HepG2 (cell line): Measurements from ENCODE around the gene TUT4. TPM values are rescaled to one million over a fixed set of nuclear protein-coding genes. Genes with fewer than 3 reads are reported as not detected.

Source experiments
- ARID4A ChIP-seq: sonication (generic); formaldehyde crosslinking; IDR thresholded peaks from 2 replicates; pipeline ENCODE4 v1.5.0; 2020; ENCODE audit warnings: mild to moderate bottlenecking, missing genetic modification reagents, borderline replicate concordance
- BRCA1 ChIP-seq: sonication (generic); formaldehyde crosslinking; IDR thresholded peaks from 2 replicates; pipeline ENCODE4 v1.4.0; 2020; ENCODE audit warnings: missing genetic modification reagents
- DR1 ChIP-seq: sonication (generic); formaldehyde crosslinking; IDR thresholded peaks from 2 replicates; pipeline ENCODE4 v1.8.0; 2021; ENCODE audit warnings: mild to moderate bottlenecking, missing genetic modification reagents, inconsistent platforms
- ELF4 ChIP-seq: sonication (generic); formaldehyde crosslinking; IDR thresholded peaks from 2 replicates; pipeline ENCODE4 v1.5.0; 2020; ENCODE audit warnings: missing genetic modification reagents, mild to moderate bottlenecking, moderate library complexity, borderline replicate concordance
- FLYWCH1 ChIP-seq: sonication (generic); formaldehyde crosslinking; IDR thresholded peaks from 2 replicates; pipeline ENCODE4 v1.8.1; 2023; ENCODE audit warnings: mild to moderate bottlenecking, missing genetic modification reagents
- FOXA3 ChIP-seq: IDR thresholded peaks from 2 replicates; pipeline ENCODE4 v1.6.1; 2016; ENCODE audit warnings: missing genetic modification reagents, missing compliant biosample characterization
- FOXM1 ChIP-seq: sonication (generic); formaldehyde crosslinking; IDR thresholded peaks from 2 replicates; pipeline ENCODE4 v1.5.0; 2020; ENCODE audit warnings: missing genetic modification reagents
- HNF4A ChIP-seq: sonication (generic); formaldehyde crosslinking; IDR thresholded peaks from 2 replicates; pipeline ENCODE4 v1.4.0; 2020; ENCODE audit warnings: missing genetic modification reagents
- KDM1A ChIP-seq: IDR thresholded peaks from 2 replicates; pipeline ENCODE4 v1.6.1; 2016; ENCODE audit warnings: missing compliant biosample characterization
- KMT2A ChIP-seq: sonication (generic); formaldehyde crosslinking; IDR thresholded peaks from 2 replicates; pipeline ENCODE4 v1.4.0; 2020; ENCODE audit warnings: missing genetic modification reagents
- MAFG ChIP-seq: sonication (generic); formaldehyde crosslinking; IDR thresholded peaks from 2 replicates; pipeline ENCODE4 v1.5.1; 2020; ENCODE audit warnings: mild to moderate bottlenecking, missing genetic modification reagents
- NR2F6 ChIP-seq, 2 experiments: IDR thresholded peaks; 2 replicates each; pipeline ENCODE4 v1.6.1; 2016; ENCODE audit warnings: antibody characterized with exemption in 1 of 2, mild to moderate bottlenecking in 1 of 2
- PHF5A ChIP-seq: IDR thresholded peaks from one replicate; pipeline ENCODE4 v1.6.1; 2018; ENCODE audit warnings: low read depth, missing genetic modification reagents; ENCODE audit not compliant: unreplicated experiment
- RFX3 ChIP-seq: IDR thresholded peaks from 2 replicates; pipeline ENCODE4 v1.6.1; 2016; ENCODE audit warnings: missing biosample characterization, missing genetic modification reagents
- RXRB ChIP-seq: IDR thresholded peaks from 2 replicates; pipeline ENCODE4 v1.6.1; 2016; ENCODE audit warnings: borderline replicate concordance, missing genetic modification reagents, missing compliant biosample characterization
- SNAPC2 ChIP-seq: sonication (generic); formaldehyde crosslinking; IDR thresholded peaks from 2 replicates; pipeline ENCODE4 v1.8.1; 2022; ENCODE audit warnings: mild to moderate bottlenecking, missing genetic modification reagents
- SP5 ChIP-seq: IDR thresholded peaks from 2 replicates; pipeline ENCODE4 v1.6.1; 2016; ENCODE audit warnings: low read depth, borderline replicate concordance
- SRSF9 ChIP-seq: fragments of 200-400 bp; formaldehyde crosslinking; IDR thresholded peaks from 2 replicates; pipeline ENCODE4 v1.6.1; 2018; ENCODE audit warnings: borderline replicate concordance, mild to moderate bottlenecking, low read depth, low read length; ENCODE audit not compliant: insufficient read depth, poor library complexity, severe bottlenecking
- U2AF1 ChIP-seq: fragments of 200-400 bp; formaldehyde crosslinking; optimal IDR thresholded peaks from 2 replicates; pipeline ENCODE3; 2017; ENCODE audit warnings: mild to moderate bottlenecking, low read depth, low read length
- ZBTB7A ChIP-seq: sonication (generic); formaldehyde crosslinking; IDR thresholded peaks from 2 replicates; pipeline ENCODE4 v1.8.0; 2022; ENCODE audit warnings: mild to moderate bottlenecking, missing genetic modification reagents
- ZNF343 ChIP-seq: sonication (generic); formaldehyde crosslinking; IDR thresholded peaks from 2 replicates; pipeline ENCODE4 v1.4.0; 2020; ENCODE audit warnings: mild to moderate bottlenecking, missing genetic modification reagents
- ZNF547 ChIP-seq: sonication (generic); formaldehyde crosslinking; IDR thresholded peaks from 2 replicates; pipeline ENCODE4 v1.5.1; 2020; ENCODE audit warnings: mild to moderate bottlenecking, missing genetic modification reagents
- ZNF780A ChIP-seq: sonication (generic); formaldehyde crosslinking; IDR thresholded peaks from 2 replicates; pipeline ENCODE4 v1.8.0; 2022; ENCODE audit warnings: mild to moderate bottlenecking, missing genetic modification reagents, moderate library complexity
- polyA plus RNA-seq, 8 experiments: library from polyadenylated mRNA; depleted of rRNA in 3 of 8; stranded (reverse) in 7 of 8; unstranded in 1 of 8; fragments of >200 nt; fragmentation: Illumina TruSeq in 4 of 8; extraction: Trizol in 4 of 8; gene quantifications; 2 replicates each; pipeline versions ENCODE4 v1.2.1 to v1.2.3, GENCODE V29; 2011 to 2016; ENCODE audit warnings: low read depth in 4 of 8, missing spikeins in 1 of 8, mixed read lengths in 1 of 8; ENCODE audit not compliant: insufficient read depth in 1 of 8
- total RNA-seq, 5 experiments: library from RNA; depleted of rRNA; stranded (reverse); fragments of >200 nt; fragmentation: Illumina TruSeq; extraction: Trizol; gene quantifications; 2 replicates each; pipeline ENCODE4 v1.2.3, GENCODE V29; 2016; ENCODE audit warnings: low read depth in 1 of 5
- TF ChIP-seq, protein P1 (sequence below): sonication (generic); formaldehyde crosslinking; IDR thresholded peaks from 2 replicates; pipeline ENCODE4 v1.4.0; 2020; ENCODE audit warnings: missing genetic modification reagents

The TUT4 gene
- total and polyA plus RNA-seq, 2 of the 13 experiments (the other 11 are each of a cell fraction or from before 2014, with no cell fraction given) = 44.7 to 53.5 TPM

- TF ChIP-seq ARID4A (peak; percentile 40; the same call in 1 of the 2 replicates), ZNF547 (CRISPR knock-in tag) (no peak), SP5 (CRISPR knock-in tag) (peak; percentile 57; the same call in 1 of the 2 replicates), RFX3 (CRISPR knock-in tag) (no peak), MAFG (CRISPR knock-in tag) (no peak), FLYWCH1 (CRISPR knock-in tag) (no peak), NR2F6 (IDR thresholded peaks at IDR 0.05) (peak; percentile 37; the same call in 1 of the 2 replicates), NR2F6 (CRISPR knock-in tag; IDR thresholded peaks at IDR 0.05) (peak; percentile 59; the same call in 1 of the 2 replicates), SNAPC2 (no peak), U2AF1 (no peak), KMT2A (CRISPR knock-in tag) (0 out of 2 replicates have a peak, but pooled peaks have one; percentile 56), BRCA1 (0 out of 2 replicates have a peak, but pooled peaks have one; percentile 40), DR1 (CRISPR knock-in tag) (no peak), FOXM1 (CRISPR knock-in tag) (no peak), FOXA3 (no peak), ZNF343 (CRISPR knock-in tag) (no peak), HNF4A (peak; percentile 88), KDM1A (CRISPR knock-in tag) (peak; percentile 24; the same call in 1 of the 2 replicates), ELF4 (no peak), ZNF780A (CRISPR knock-in tag) (no peak), PHF5A (no peak), RXRB (CRISPR knock-in tag) (peak; percentile 64), ZBTB7A (CRISPR knock-in tag) (no peak), SRSF9 (no peak)
- TF ChIP-seq, protein P1, sequence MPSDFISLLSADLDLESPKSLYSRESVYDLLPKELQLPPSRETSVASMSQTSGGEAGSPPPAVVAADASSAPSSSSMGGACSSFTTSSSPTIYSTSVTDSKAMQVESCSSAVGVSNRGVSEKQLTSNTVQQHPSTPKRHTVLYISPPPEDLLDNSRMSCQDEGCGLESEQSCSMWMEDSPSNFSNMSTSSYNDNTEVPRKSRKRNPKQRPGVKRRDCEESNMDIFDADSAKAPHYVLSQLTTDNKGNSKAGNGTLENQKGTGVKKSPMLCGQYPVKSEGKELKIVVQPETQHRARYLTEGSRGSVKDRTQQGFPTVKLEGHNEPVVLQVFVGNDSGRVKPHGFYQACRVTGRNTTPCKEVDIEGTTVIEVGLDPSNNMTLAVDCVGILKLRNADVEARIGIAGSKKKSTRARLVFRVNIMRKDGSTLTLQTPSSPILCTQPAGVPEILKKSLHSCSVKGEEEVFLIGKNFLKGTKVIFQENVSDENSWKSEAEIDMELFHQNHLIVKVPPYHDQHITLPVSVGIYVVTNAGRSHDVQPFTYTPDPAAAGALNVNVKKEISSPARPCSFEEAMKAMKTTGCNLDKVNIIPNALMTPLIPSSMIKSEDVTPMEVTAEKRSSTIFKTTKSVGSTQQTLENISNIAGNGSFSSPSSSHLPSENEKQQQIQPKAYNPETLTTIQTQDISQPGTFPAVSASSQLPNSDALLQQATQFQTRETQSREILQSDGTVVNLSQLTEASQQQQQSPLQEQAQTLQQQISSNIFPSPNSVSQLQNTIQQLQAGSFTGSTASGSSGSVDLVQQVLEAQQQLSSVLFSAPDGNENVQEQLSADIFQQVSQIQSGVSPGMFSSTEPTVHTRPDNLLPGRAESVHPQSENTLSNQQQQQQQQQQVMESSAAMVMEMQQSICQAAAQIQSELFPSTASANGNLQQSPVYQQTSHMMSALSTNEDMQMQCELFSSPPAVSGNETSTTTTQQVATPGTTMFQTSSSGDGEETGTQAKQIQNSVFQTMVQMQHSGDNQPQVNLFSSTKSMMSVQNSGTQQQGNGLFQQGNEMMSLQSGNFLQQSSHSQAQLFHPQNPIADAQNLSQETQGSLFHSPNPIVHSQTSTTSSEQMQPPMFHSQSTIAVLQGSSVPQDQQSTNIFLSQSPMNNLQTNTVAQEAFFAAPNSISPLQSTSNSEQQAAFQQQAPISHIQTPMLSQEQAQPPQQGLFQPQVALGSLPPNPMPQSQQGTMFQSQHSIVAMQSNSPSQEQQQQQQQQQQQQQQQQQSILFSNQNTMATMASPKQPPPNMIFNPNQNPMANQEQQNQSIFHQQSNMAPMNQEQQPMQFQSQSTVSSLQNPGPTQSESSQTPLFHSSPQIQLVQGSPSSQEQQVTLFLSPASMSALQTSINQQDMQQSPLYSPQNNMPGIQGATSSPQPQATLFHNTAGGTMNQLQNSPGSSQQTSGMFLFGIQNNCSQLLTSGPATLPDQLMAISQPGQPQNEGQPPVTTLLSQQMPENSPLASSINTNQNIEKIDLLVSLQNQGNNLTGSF (CRISPR knock-in tag) = no peak
These were observed 2.4 kb downstream of the TUT4 start (continued) for GRCh38 chr1:52550447-52550846.
